NT2/D1 (cell line): ENCODE measurements around the gene SLC28A2.
"Not testable (repeated sequence)": the region's sequence is repeated elsewhere in the genome, so short reads cannot be mapped to it uniquely, and the experiment has no call there.

Experiments used
- DNase-seq: peaks from one replicate; pipeline ENCODE4 v3.0.0-alpha.2; 2011; ENCODE audit warnings: low read depth, low spot score
- H3K27me3 ChIP-seq: 2 replicates; pipeline ENCODE4 v1.6.0; 2011; ENCODE audit warnings: mild to moderate bottlenecking; ENCODE audit not compliant: insufficient read length, insufficient read depth
- H3K36me3 ChIP-seq: 2 replicates; pipeline ENCODE4 v1.6.1; 2011; ENCODE audit warnings: mild to moderate bottlenecking, low read length, mixed read lengths; ENCODE audit not compliant: insufficient read depth, insufficient read length
- H3K4me1 ChIP-seq: 2 replicates; pipeline ENCODE4 v1.5.1; 2011; ENCODE audit not compliant: insufficient read depth, insufficient read length
- H3K4me3 ChIP-seq: 2 replicates; pipeline ENCODE4 v1.5.1; 2011; ENCODE audit warnings: low read depth; ENCODE audit not compliant: insufficient read length
- H3K9ac ChIP-seq: 2 replicates; pipeline ENCODE4 v1.6.0; 2011; ENCODE audit warnings: low read depth; ENCODE audit not compliant: insufficient read length
- H3K9me3 ChIP-seq: 2 replicates; pipeline ENCODE4 v1.5.1; 2011; ENCODE audit warnings: mild to moderate bottlenecking, low read length; ENCODE audit not compliant: insufficient read depth
- SUZ12 ChIP-seq: IDR thresholded peaks from 2 replicates; pipeline ENCODE4 v1.6.1; 2011; ENCODE audit not compliant: insufficient read length, insufficient read depth; ENCODE audit errors: extremely low read depth
- YY1 ChIP-seq: IDR thresholded peaks from 2 replicates; pipeline ENCODE4 v1.6.1; 2011; ENCODE audit not compliant: insufficient read length, insufficient read depth
- ZNF274 ChIP-seq: IDR thresholded peaks from 2 replicates; pipeline ENCODE4 v1.6.1; 2011; ENCODE audit warnings: mild to moderate bottlenecking, low read depth, low read length

Gene SLC28A2

DNA sequence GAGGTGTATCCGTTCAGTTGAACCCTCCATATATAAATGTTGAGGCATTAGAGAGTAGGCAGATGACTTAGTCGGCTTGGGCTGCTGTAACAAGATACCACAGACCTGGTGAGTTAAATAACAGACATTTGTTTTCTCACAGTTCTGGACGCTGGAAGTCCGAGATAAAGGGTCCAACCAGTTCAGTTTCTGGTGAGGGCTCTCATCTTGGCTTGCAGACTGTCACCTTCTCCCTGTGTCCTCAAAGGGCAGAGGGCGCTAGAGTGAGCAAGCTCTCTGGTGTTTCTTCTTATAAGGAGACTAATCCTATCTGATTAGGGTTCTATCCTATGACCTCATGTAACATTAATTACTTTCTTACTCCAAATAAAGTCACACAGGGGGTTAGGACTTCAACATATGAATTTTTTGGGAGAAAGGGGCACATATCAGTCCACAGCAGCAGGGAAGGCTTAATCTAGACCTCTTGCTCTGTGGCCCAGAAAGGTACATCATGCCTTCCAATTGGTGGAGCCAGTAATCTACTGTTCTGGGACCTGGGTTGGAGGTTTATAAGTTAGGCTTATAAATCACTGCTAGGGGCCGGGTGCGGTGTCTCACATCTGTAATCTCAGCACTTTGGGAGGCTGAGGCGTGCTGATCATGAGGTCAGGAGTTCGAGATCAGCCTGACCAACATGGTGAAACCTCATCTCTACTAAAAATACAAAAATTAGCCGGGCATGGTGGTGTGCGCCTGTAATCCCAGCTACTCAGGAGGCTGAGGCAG lies 26.3 kb upstream of the SLC28A2 start:
- H3K4me1 ChIP-seq = no peaks in the 10 kb centered on the region
- no peaks in the 10 kb centered on the region for H3K27me3 ChIP-seq
- no peaks in the 10 kb centered on the region for H3K36me3 ChIP-seq
- no peak overlapping the region for H3K9ac ChIP-seq
- DNase-seq = no peak
- H3K9me3 ChIP-seq = no peaks in the 10 kb centered on the region
- TF ChIP-seq YY1 (no peak), ZNF274 (no peak), SUZ12 (no peak)
- H3K4me3 ChIP-seq = no peak overlapping the region

DNA sequence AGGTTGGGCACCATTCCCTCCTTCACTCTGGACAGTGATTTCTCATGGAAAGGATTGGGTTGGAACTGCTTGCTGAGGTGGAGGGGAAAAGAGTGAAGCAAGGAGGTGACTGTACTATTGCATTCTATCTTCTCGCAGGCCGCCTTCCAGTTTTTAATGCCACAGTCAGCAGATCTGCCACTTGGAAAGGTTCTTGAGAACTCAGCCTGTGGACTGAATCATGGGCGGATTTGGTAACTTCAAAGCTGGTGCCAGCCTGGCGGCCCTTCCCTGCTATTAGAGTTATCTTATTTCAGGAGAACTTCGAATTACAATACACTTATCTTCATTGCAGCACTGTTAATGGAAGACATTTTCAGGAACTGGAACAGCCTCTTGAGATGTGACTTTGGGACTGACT lies 23.1 kb upstream of the SLC28A2 start:
- TF ChIP-seq YY1 = no peak
- TF ChIP-seq SUZ12 = no peak
- TF ChIP-seq ZNF274 = no peak
- Histone ChIP-seq H3K36me3 (no peaks in the 10 kb centered on the region), H3K4me1 (no peaks in the 10 kb centered on the region), H3K27me3 (no peaks in the 10 kb centered on the region), H3K9me3 (no peaks in the 10 kb centered on the region), H3K4me3 (no peak overlapping the region), H3K9ac (no peak overlapping the region)
- no peak for DNase-seq

GRCh38 chr15:45230245-45230965 lies 21.6 kb upstream of the SLC28A2 start:
- TF ChIP-seq SUZ12 (no peak), ZNF274 (no peak), YY1 (no peak)
- no peaks in the 10 kb centered on the region for H3K27me3 ChIP-seq
- peaks cover 5% of the 10 kb centered on the region; the same call in 1 of the 2 replicates for H3K9me3 ChIP-seq

GRCh38 chr15:45231132-45231531 lies 20.9 kb upstream of the SLC28A2 start:
- TF ChIP-seq SUZ12 = no peak
- no peak for TF ChIP-seq YY1
- no peak for TF ChIP-seq ZNF274
- no peak overlapping the region for H3K9ac ChIP-seq
- H3K4me1 ChIP-seq = no peaks in the 10 kb centered on the region
- no peak overlapping the region for H3K4me3 ChIP-seq
- H3K36me3 ChIP-seq = no peaks in the 10 kb centered on the region
- H3K9me3 ChIP-seq = peaks cover 5% of the 10 kb centered on the region; the same call in 1 of the 2 replicates
- no peaks in the 10 kb centered on the region for H3K27me3 ChIP-seq
- DNase-seq = no peak

More at GRCh38 chr15:45230245-45230965, 21.6 kb upstream of the SLC28A2 start:
- DNase-seq = no peak
- Histone ChIP-seq H3K4me3 (no peak overlapping the region), H3K9ac (no peak overlapping the region), H3K36me3 (no peaks in the 10 kb centered on the region), H3K4me1 (no peaks in the 10 kb centered on the region)

- Histone ChIP-seq H3K36me3 (no peaks in the 10 kb centered on the region), H3K9ac (no peak overlapping the region), H3K27me3 (no peaks in the 10 kb centered on the region), H3K4me1 (no peaks in the 10 kb centered on the region), H3K4me3 (no peak overlapping the region), H3K9me3 (peaks cover 5% of the 10 kb centered on the region; the same call in 1 of the 2 replicates)
- TF ChIP-seq SUZ12 (no peak), YY1 (no peak), ZNF274 (no peak)
- DNase-seq = no peak
Measured at GRCh38 chr15:45231864-45232562, 20.0 kb upstream of the SLC28A2 start.

DNA sequence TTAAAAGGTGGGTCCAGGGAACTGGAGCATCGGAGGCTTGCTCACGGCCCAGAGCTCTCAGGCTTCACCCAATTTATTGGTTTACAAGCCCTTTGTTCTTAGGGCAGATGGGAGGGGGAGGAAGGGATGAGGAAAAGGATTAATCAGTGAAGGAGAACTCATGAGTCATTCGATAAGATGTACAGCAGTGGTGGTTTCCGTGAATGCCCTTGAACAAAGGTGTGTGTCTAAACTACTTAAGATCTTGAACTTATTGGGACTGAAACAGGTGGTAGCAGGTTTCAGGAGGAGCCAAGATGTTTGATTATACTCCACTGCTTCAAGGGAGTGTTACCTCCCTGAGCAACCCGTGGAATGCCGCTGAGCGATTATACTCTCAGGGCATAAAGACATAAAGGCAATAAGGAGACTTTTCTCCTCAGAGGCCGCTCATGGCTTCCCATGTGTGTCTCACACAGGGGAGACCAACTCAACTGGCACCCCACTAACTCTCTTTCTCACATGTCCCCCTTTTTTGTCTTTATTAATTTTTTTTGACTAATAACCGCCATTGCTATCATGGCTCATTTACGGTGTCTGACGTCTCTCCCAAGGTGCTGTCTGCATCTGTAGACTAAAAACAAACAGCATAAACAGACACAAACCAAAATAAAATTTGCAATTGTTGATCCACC lies 17.3 kb upstream of the SLC28A2 start:
- Histone ChIP-seq H3K9me3 (peaks cover 10% of the 10 kb centered on the region; the same call in 1 of the 2 replicates), H3K27me3 (no peaks in the 10 kb centered on the region), H3K9ac (no peak overlapping the region), H3K36me3 (no peaks in the 10 kb centered on the region), H3K4me3 (no peak overlapping the region), H3K4me1 (no peaks in the 10 kb centered on the region)
- DNase-seq = no peak
- TF ChIP-seq ZNF274 (no peak), YY1 (no peak), SUZ12 (no peak)

- H3K4me1 ChIP-seq, H3K4me3 ChIP-seq, DNase-seq, H3K27me3 ChIP-seq, H3K9ac ChIP-seq, H3K36me3 ChIP-seq: not testable (repeated sequence)
- peaks cover 27% of the 10 kb centered on the region; the same call in 1 of the 2 replicates for H3K9me3 ChIP-seq
Measured at GRCh38 chr15:45236806-45237205, 15.2 kb upstream of the SLC28A2 start.
